HEK293T (cell line): ENCODE measurements around the gene ACSL6.

Experiments
- CTCF ChIA-PET: fragments of 350-600 bp; formaldehyde crosslinking; extraction: SDS; loops from one replicate; lab custom pipeline; 2021; ENCODE audit warnings: antibody characterized with exemption, inconsistent platforms; lab: Yijun Ruan, JAX
- POLR2A ChIA-PET: fragments of 350-600 bp; formaldehyde crosslinking; extraction: SDS; loops from one replicate; lab custom pipeline; 2020; ENCODE audit warnings: antibody characterized with exemption, inconsistent platforms; lab: Yijun Ruan, JAX
- DNase-seq: peaks from one replicate; pipeline ENCODE4 v3.0.0; 2012; ENCODE audit warnings: mixed read lengths; ENCODE audit errors: extremely low spot score
- ARNT ChIP-seq: fragments of 450-650 bp; IDR thresholded peaks from 2 replicates; pipeline ENCODE4 v1.6.1; 2017; ENCODE audit warnings: mild to moderate bottlenecking
- BHLHE40 ChIP-seq: fragments of 450-650 bp; IDR thresholded peaks from 2 replicates; pipeline ENCODE4 v1.6.1; 2016; ENCODE audit warnings: mild to moderate bottlenecking, moderate library complexity, borderline replicate concordance
- CTBP1 ChIP-seq: fragments of 450-650 bp; IDR thresholded peaks from 2 replicates; pipeline ENCODE4 v1.6.1; 2016; ENCODE audit warnings: borderline replicate concordance
- ELF4 ChIP-seq: fragments of 450-650 bp; IDR thresholded peaks from 2 replicates; pipeline ENCODE4 v1.6.1; 2017; ENCODE audit warnings: antibody characterized with exemption
- FOXA1 ChIP-seq: fragments of 450-650 bp; IDR thresholded peaks from 2 replicates; pipeline ENCODE4 v1.6.1; 2016; ENCODE audit warnings: mild to moderate bottlenecking
- FOXK2 ChIP-seq: fragments of 450-650 bp; IDR thresholded peaks from 2 replicates; pipeline ENCODE4 v1.6.1; 2016; ENCODE audit warnings: mild to moderate bottlenecking
- FOXM1 ChIP-seq: fragments of 450-650 bp; IDR thresholded peaks from 2 replicates; pipeline ENCODE4 v1.6.1; 2017; ENCODE audit warnings: mild to moderate bottlenecking, borderline replicate concordance
- HDGF ChIP-seq: fragments of 450-650 bp; IDR thresholded peaks from 2 replicates; pipeline ENCODE4 v1.6.1; 2017; ENCODE audit warnings: antibody characterized with exemption, borderline replicate concordance
- L3MBTL2 ChIP-seq: fragments of 450-650 bp; conservative IDR thresholded peaks from 2 replicates; pipeline ENCODE4 v1.6.1; 2016; ENCODE audit warnings: mild to moderate bottlenecking
- LEF1 ChIP-seq: fragments of 450-650 bp; IDR thresholded peaks from 2 replicates; pipeline ENCODE4 v1.6.1; 2017; ENCODE audit warnings: mild to moderate bottlenecking, borderline replicate concordance
- NFRKB ChIP-seq: fragments of 450-650 bp; IDR thresholded peaks from 2 replicates; pipeline ENCODE4 v1.6.1; 2016; ENCODE audit warnings: mild to moderate bottlenecking, moderate library complexity
- PKNOX1 ChIP-seq: fragments of 450-650 bp; IDR thresholded peaks from 2 replicates; pipeline ENCODE4 v1.6.1; 2016
- SP1 ChIP-seq: fragments of 450-650 bp; IDR thresholded peaks from 2 replicates; pipeline ENCODE4 v1.6.1; 2017
- SUZ12 ChIP-seq: fragments of 450-650 bp; IDR thresholded peaks from 2 replicates; pipeline ENCODE4 v1.6.1; 2016; ENCODE audit warnings: mild to moderate bottlenecking
- TARDBP ChIP-seq: fragments of 450-650 bp; IDR thresholded peaks from 2 replicates; pipeline ENCODE4 v1.6.1; 2016
- ZNF384 ChIP-seq: fragments of 450-650 bp; IDR thresholded peaks from 2 replicates; pipeline ENCODE4 v1.6.1; 2016

The ACSL6 gene

GRCh38 chr5:131974956-131975726, 36.3 kb downstream of the ACSL6 start:
- DNase-seq: no peak
- ChIA-PET POLR2A (no interaction called here), CTCF (no interaction called here)
- TF ChIP-seq SUZ12 (no peak), CTBP1 (no peak), NFRKB (no peak), ZNF384 (no peak), FOXK2 (no peak), SP1 (no peak), PKNOX1 (no peak), ELF4 (no peak), FOXM1 (no peak), L3MBTL2 (no peak), LEF1 (no peak), BHLHE40 (no peak), FOXA1 (no peak), HDGF (no peak)

GRCh38 chr5:131974622-131974955, 36.9 kb downstream of the ACSL6 start:
- TF ChIP-seq L3MBTL2: no peak
- TF ChIP-seq NFRKB: no peak
- no peak for TF ChIP-seq ELF4
- TF ChIP-seq FOXA1: no peak
- TF ChIP-seq BHLHE40: no peak
- no peak for TF ChIP-seq ARNT
- no peak for TF ChIP-seq LEF1
- no peak for TF ChIP-seq TARDBP
- no peak for TF ChIP-seq FOXM1
- no peak for TF ChIP-seq SUZ12
- no peak for TF ChIP-seq FOXK2
- TF ChIP-seq ZNF384: no peak
- TF ChIP-seq CTBP1: no peak
- TF ChIP-seq SP1: no peak
- TF ChIP-seq PKNOX1: no peak
- no peak for TF ChIP-seq HDGF
- CTCF ChIA-PET: no interaction called here
- POLR2A ChIA-PET: no interaction called here
- no peak for DNase-seq

- POLR2A ChIA-PET: no interaction called here
- CTCF ChIA-PET: no interaction called here
- TF ChIP-seq SP1 (no peak), FOXM1 (no peak), PKNOX1 (no peak), ARNT (no peak), HDGF (no peak), SUZ12 (no peak), FOXA1 (no peak), BHLHE40 (no peak), NFRKB (no peak), TARDBP (no peak), LEF1 (no peak), CTBP1 (no peak), FOXK2 (no peak)
Observed at GRCh38 chr5:131974016-131974415, 37.4 kb downstream of the ACSL6 start.

GRCh38 chr5:131973089-131973712, 38.3 kb downstream of the ACSL6 start:
- TF ChIP-seq NFRKB (no peak), FOXA1 (no peak), HDGF (no peak), ZNF384 (no peak), SP1 (no peak), SUZ12 (no peak), PKNOX1 (no peak), FOXM1 (no peak), CTBP1 (no peak), BHLHE40 (no peak), ELF4 (no peak), LEF1 (no peak), ARNT (no peak), L3MBTL2 (no peak), TARDBP (no peak)
- CTCF ChIA-PET: no interaction called here
- no peak for DNase-seq
- POLR2A ChIA-PET: no interaction called here

More at GRCh38 chr5:131974016-131974415, 37.4 kb downstream of the ACSL6 start:
- no peak for DNase-seq

GRCh38 chr5:131968396-131968954, 43.0 kb downstream of the ACSL6 start:
- DNase-seq: no peak
- TF ChIP-seq LEF1: no peak
- no peak for TF ChIP-seq L3MBTL2
- TF ChIP-seq ARNT: no peak
- TF ChIP-seq ELF4: no peak
- POLR2A ChIA-PET: no interaction called here
- CTCF ChIA-PET: no interaction called here
